H1 (cell line): ENCODE data around the gene TMPRSS4.

Experiments used
- CREB1 ChIP-seq: IDR thresholded peaks from 2 replicates; pipeline ENCODE4 v1.6.1; 2012; ENCODE audit warnings: inconsistent platforms
- MAFK ChIP-seq: IDR thresholded peaks from 2 replicates; pipeline ENCODE4 v1.6.1; 2012; ENCODE audit warnings: low read depth, mild to moderate bottlenecking, improper control_type of control experiment, low read length
- POLR2A ChIP-seq, 2 experiments: IDR thresholded peaks; 1 replicate in 1 of 2; 2 replicates in 1 of 2; pipeline ENCODE4 v1.6.1; 2011; ENCODE audit warnings: low read depth in 2 of 2, low read length in 2 of 2, mild to moderate bottlenecking in 2 of 2; ENCODE audit errors: control extremely low read depth in 1 of 2
- RAD21 ChIP-seq, 2 experiments: IDR thresholded peaks in 1 of 2; conservative IDR thresholded peaks in 1 of 2; 2 replicates each; pipeline ENCODE4 v1.6.1; 2011; ENCODE audit warnings: low read depth in 2 of 2, low read length in 2 of 2, improper control_type of control experiment in 1 of 2, inconsistent platforms in 1 of 2, mild to moderate bottlenecking in 1 of 2, moderate library complexity in 1 of 2
- RNF2 ChIP-seq: fragments of 200-900, 300-1000 bp; sonication (generic); IDR thresholded peaks from 2 replicates; pipeline ENCODE4 v1.7.1; 2016; ENCODE audit warnings: borderline replicate concordance, low read depth, mild to moderate bottlenecking, antibody characterized with exemption, low read length; ENCODE audit not compliant: poor library complexity, severe bottlenecking; ENCODE audit errors: missing control alignments
- TF ChIP-seq, protein P1 (sequence below), 3 experiments: IDR thresholded peaks; 1 replicate in 2 of 3; 2 replicates in 1 of 3; pipeline versions ENCODE4 v1.5.1 to v1.6.1; 2011; ENCODE audit warnings: low read length in 3 of 3, mild to moderate bottlenecking in 3 of 3, inconsistent platforms in 2 of 3, low read depth in 1 of 3, moderate library complexity in 1 of 3; ENCODE audit not compliant: insufficient read depth in 1 of 3; ENCODE audit errors: control extremely low read depth in 1 of 3
- TF ChIP-seq, protein P2 (sequence below): IDR thresholded peaks from 2 replicates; pipeline ENCODE4 v1.6.1; 2012; ENCODE audit warnings: low read length, inconsistent platforms

DNA sequence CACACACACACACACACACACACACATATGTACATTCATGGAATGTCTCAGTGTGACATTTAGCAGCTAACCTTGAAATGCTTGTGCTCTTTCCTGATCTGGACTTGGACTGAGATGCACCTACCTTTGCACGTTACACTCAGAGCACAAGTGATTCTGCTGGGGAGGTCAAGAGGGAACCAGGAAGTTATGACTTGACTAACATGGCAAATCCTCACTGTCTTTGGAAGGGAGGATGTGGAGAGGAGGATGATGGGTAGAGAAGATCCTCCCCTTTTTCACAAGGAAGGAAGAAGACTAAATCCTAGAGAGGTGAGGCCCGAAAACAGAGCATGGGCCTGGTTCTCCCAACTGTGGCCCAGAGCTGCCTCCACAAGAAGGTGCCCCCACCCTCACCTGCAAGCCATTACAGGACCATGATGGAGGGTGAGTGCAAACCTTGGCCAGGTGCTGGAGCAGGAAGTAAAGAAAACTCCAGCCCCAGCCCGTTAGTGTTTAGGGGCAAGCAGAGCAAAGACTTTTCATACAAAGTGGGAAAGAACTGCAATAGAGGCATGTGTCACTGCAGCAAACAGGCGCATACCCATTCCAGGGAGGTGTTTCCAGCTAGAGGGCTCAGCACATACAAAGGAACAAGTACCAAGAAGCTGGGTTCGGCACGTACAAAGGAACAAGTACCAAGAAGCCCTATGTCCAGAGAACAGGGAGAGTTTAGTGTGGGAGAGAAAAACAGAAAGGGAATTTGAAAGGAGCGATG, 49.4 kb downstream of the TMPRSS4 start:
- TF ChIP-seq, protein P1, sequence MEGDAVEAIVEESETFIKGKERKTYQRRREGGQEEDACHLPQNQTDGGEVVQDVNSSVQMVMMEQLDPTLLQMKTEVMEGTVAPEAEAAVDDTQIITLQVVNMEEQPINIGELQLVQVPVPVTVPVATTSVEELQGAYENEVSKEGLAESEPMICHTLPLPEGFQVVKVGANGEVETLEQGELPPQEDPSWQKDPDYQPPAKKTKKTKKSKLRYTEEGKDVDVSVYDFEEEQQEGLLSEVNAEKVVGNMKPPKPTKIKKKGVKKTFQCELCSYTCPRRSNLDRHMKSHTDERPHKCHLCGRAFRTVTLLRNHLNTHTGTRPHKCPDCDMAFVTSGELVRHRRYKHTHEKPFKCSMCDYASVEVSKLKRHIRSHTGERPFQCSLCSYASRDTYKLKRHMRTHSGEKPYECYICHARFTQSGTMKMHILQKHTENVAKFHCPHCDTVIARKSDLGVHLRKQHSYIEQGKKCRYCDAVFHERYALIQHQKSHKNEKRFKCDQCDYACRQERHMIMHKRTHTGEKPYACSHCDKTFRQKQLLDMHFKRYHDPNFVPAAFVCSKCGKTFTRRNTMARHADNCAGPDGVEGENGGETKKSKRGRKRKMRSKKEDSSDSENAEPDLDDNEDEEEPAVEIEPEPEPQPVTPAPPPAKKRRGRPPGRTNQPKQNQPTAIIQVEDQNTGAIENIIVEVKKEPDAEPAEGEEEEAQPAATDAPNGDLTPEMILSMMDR (IDR thresholded peaks at IDR 0.05; ENCODE audit: control extremely low read depth in 1 of 3, insufficient read depth in 1 of 3, low read depth in 1 of 3, low read length in 3 of 3) = no peak
- TF ChIP-seq CREB1 (no peak), MAFK (no peak), RAD21 (IDR thresholded peaks at IDR 0.05 in 1 of 2, conservative IDR thresholded peaks at IDR 0.05 in 1 of 2; ENCODE audit: low read depth in 2 of 2, low read length in 2 of 2) (no peak), POLR2A (IDR thresholded peaks at IDR 0.05; ENCODE audit: control extremely low read depth in 1 of 2, low read depth in 2 of 2, low read length in 2 of 2) (peak in 1 of 2 experiments; percentile 72; a peak in 1 of 3 replicates), RNF2 (no peak)
- TF ChIP-seq, protein P2, sequence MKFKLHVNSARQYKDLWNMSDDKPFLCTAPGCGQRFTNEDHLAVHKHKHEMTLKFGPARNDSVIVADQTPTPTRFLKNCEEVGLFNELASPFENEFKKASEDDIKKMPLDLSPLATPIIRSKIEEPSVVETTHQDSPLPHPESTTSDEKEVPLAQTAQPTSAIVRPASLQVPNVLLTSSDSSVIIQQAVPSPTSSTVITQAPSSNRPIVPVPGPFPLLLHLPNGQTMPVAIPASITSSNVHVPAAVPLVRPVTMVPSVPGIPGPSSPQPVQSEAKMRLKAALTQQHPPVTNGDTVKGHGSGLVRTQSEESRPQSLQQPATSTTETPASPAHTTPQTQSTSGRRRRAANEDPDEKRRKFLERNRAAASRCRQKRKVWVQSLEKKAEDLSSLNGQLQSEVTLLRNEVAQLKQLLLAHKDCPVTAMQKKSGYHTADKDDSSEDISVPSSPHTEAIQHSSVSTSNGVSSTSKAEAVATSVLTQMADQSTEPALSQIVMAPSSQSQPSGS = no peak
